SK-N-SH (cell line): Measurements from ENCODE around the gene MAX. TPM values are rescaled to one million over a fixed set of nuclear protein-coding genes. Genes with fewer than 3 reads are reported as not detected.

Experiments used
- CTCF ChIA-PET: fragments of 300-600, 350-600 bp; formaldehyde crosslinking; extraction: SDS; loops from one replicate; lab custom pipeline; 2021; lab: Yijun Ruan, JAX
- POLR2A ChIA-PET: fragments of 350-600 bp; sonication (Branson Sonifier 250); formaldehyde crosslinking; extraction: SDS; loops from one replicate; lab custom pipeline; 2020; ENCODE audit warnings: antibody characterized with exemption, inconsistent platforms; lab: Yijun Ruan, JAX
- DNase-seq: peaks from one replicate; pipeline ENCODE4 v3.0.0; 2012
- H2AFZ ChIP-seq: fragments of 200-600 bp; sonication (generic); 2 replicates; pipeline ENCODE4 v1.8.1; 2016; ENCODE audit warnings: antibody characterized with exemption, mild to moderate bottlenecking, low read depth
- H3F3A ChIP-seq: fragments of 200-600 bp; sonication (generic); replicated peaks from 2 replicates; pipeline ENCODE3; 2016; ENCODE audit warnings: antibody characterized with exemption, mild to moderate bottlenecking; ENCODE audit not compliant: insufficient read depth
- H3K27ac ChIP-seq, 2 experiments: fragments of 200-500 bp in 1 of 2; fragments of 200-600 bp in 1 of 2; sonication (Bioruptor generic) in 1 of 2; sonication (generic), shearing (Covaris generic) in 1 of 2; 2 replicates each; pipeline versions ENCODE4 v1.5.1 to v1.6.1; 2014 to 2016; ENCODE audit warnings: low read depth in 2 of 2, inconsistent platforms in 1 of 2, low read length in 1 of 2, mild to moderate bottlenecking in 1 of 2, mixed read lengths in 1 of 2
- H3K27me3 ChIP-seq: fragments of 200-600 bp; sonication (generic), shearing (Covaris generic); 2 replicates; pipeline ENCODE4 v1.6.1; 2016; ENCODE audit warnings: mixed run types; ENCODE audit not compliant: insufficient read depth
- H3K36me3 ChIP-seq, 2 experiments: fragments of 200-500 bp in 1 of 2; fragments of 200-600 bp in 1 of 2; sonication (Bioruptor generic) in 1 of 2; sonication (generic) in 1 of 2; replicated peaks in 1 of 2; 2 replicates each; pipeline versions ENCODE3 to v1.5.1; 2014 to 2016; ENCODE audit warnings: low read length in 1 of 2, mild to moderate bottlenecking in 1 of 2; ENCODE audit not compliant: insufficient read depth in 2 of 2, control insufficient read depth in 1 of 2
- H3K4me1 ChIP-seq, 2 experiments: fragments of 200-500 bp in 1 of 2; fragments of 200-600 bp in 1 of 2; sonication (Bioruptor generic) in 1 of 2; sonication (generic), shearing (Covaris generic) in 1 of 2; 2 replicates each; pipeline versions ENCODE4 v1.5.1 to v1.6.1; 2014 to 2016; ENCODE audit warnings: low read depth in 1 of 2, low read length in 1 of 2, mixed run types in 1 of 2; ENCODE audit not compliant: insufficient read depth in 2 of 2, control insufficient read depth in 1 of 2
- H3K4me2 ChIP-seq: fragments of 200-600 bp; sonication (generic), shearing (Covaris generic); 2 replicates; pipeline ENCODE4 v1.6.1; 2017; ENCODE audit warnings: mixed run types
- H3K4me3 ChIP-seq, 2 experiments: fragments of 200-500 bp in 1 of 2; fragments of 200-600 bp in 1 of 2; sonication (Bioruptor generic) in 1 of 2; sonication (generic), shearing (Covaris generic) in 1 of 2; 2 replicates each; pipeline versions ENCODE4 v1.5.1 to v1.8.1; 2014 to 2016; ENCODE audit warnings: low read depth in 2 of 2, inconsistent platforms in 1 of 2, low read length in 1 of 2, mild to moderate bottlenecking in 1 of 2, mixed read lengths in 1 of 2, moderate library complexity in 1 of 2
- H3K79me2 ChIP-seq: fragments of 200-600 bp; sonication (generic); 2 replicates; pipeline ENCODE4 v1.8.1; 2017; ENCODE audit warnings: mild to moderate bottlenecking; ENCODE audit not compliant: insufficient read depth
- H3K9ac ChIP-seq: fragments of 200-600 bp; sonication (generic); 2 replicates; pipeline ENCODE4 v1.6.1; 2017; ENCODE audit warnings: mixed run types
- H3K9me2 ChIP-seq: fragments of 200-600 bp; sonication (generic); 2 replicates; pipeline ENCODE4 v1.6.1; 2017; ENCODE audit warnings: mixed run types
- H3K9me3 ChIP-seq: fragments of 200-600 bp; sonication (generic); 2 replicates; pipeline ENCODE4 v1.6.1; 2017; ENCODE audit warnings: mixed run types, mild to moderate bottlenecking, moderate library complexity
- H4K20me1 ChIP-seq: fragments of 200-600 bp; sonication (generic); 2 replicates; pipeline ENCODE4 v1.6.1; 2017; ENCODE audit warnings: mild to moderate bottlenecking, mixed run types; ENCODE audit not compliant: insufficient read depth
- CHD2 ChIP-seq: fragments of 150-350 bp; IDR thresholded peaks from 2 replicates; pipeline ENCODE4 v1.6.1; 2018; ENCODE audit warnings: low read length; ENCODE audit not compliant: partially characterized antibody
- CTCF ChIP-seq: fragments of 200-600 bp; sonication (generic); IDR thresholded peaks from 2 replicates; pipeline ENCODE4 v1.6.1; 2017; ENCODE audit warnings: antibody characterized with exemption, mild to moderate bottlenecking, moderate library complexity
- EZH2phosphoT487 ChIP-seq: fragments of 200-600 bp; sonication (generic); IDR thresholded peaks from 2 replicates; pipeline ENCODE4 v1.6.1; 2017; ENCODE audit warnings: low read depth, mixed run types, mild to moderate bottlenecking, antibody characterized with exemption, moderate library complexity, borderline replicate concordance
- FOXJ3 ChIP-seq: sonication (generic); formaldehyde crosslinking; IDR thresholded peaks from 2 replicates; pipeline ENCODE4 v1.5.1; 2020; ENCODE audit warnings: mild to moderate bottlenecking, missing genetic modification reagents
- FOXM1 ChIP-seq: IDR thresholded peaks from 2 replicates; pipeline ENCODE4 v1.4.0; 2012; ENCODE audit warnings: low read depth, mild to moderate bottlenecking
- GABPA ChIP-seq: IDR thresholded peaks from 2 replicates; pipeline ENCODE4 v1.4.0; 2012; ENCODE audit warnings: low read depth, mild to moderate bottlenecking
- GATA2 ChIP-seq: sonication (generic); formaldehyde crosslinking; IDR thresholded peaks from 2 replicates; pipeline ENCODE4 v1.5.0; 2020; ENCODE audit warnings: mild to moderate bottlenecking, missing genetic modification reagents
- MAX ChIP-seq: IDR thresholded peaks from 2 replicates; pipeline ENCODE4 v1.4.0; 2012; ENCODE audit warnings: low read depth
- MEF2A ChIP-seq: IDR thresholded peaks from 2 replicates; pipeline ENCODE4 v1.4.0; 2012; ENCODE audit warnings: low read depth, borderline replicate concordance
- MXI1 ChIP-seq: IDR thresholded peaks from 2 replicates; pipeline ENCODE4 v1.6.1; 2012; ENCODE audit warnings: mild to moderate bottlenecking, low read depth, low read length, improper control_type of control experiment
- NRF1 ChIP-seq: IDR thresholded peaks from 2 replicates; pipeline ENCODE4 v1.6.1; 2012; ENCODE audit warnings: low read depth, mild to moderate bottlenecking, low read length
- RCOR1 ChIP-seq: fragments of 150-350 bp; IDR thresholded peaks from 2 replicates; pipeline ENCODE4 v1.6.1; 2017; ENCODE audit warnings: antibody characterized with exemption, low read length
- RFX5 ChIP-seq: IDR thresholded peaks from 2 replicates; pipeline ENCODE4 v1.6.1; 2012; ENCODE audit warnings: mild to moderate bottlenecking, improper control_type of control experiment, low read length
- RXRA ChIP-seq: IDR thresholded peaks from 2 replicates; pipeline ENCODE4 v1.4.0; 2012; ENCODE audit warnings: low read depth, mild to moderate bottlenecking, borderline replicate concordance
- TCF12 ChIP-seq: IDR thresholded peaks from 2 replicates; pipeline ENCODE4 v1.4.0; 2012
- USF1 ChIP-seq: IDR thresholded peaks from 2 replicates; pipeline ENCODE4 v1.4.0; 2012; ENCODE audit warnings: low read depth, borderline replicate concordance
- ZBTB33 ChIP-seq: IDR thresholded peaks from 2 replicates; pipeline ENCODE4 v1.4.0; 2012; ENCODE audit warnings: low read depth, borderline replicate concordance
- WGBS: methylation state at CpG from one replicate; pipeline ENCODE4 v1.1.6; 2017; ENCODE audit warnings: low lambda C conversion rate; 5-methylcytosine and 5-hydroxymethylcytosine counted together
- polyA plus RNA-seq, 3 experiments: library from polyadenylated mRNA; depleted of rRNA; stranded (reverse); fragments of >200 nt; gene quantifications; 2 replicates each; pipeline ENCODE4 v1.2.3, GENCODE V29; 2012

Gene MAX
- polyA plus RNA-seq, 1 of the 3 experiments (the other 2 are of a cell fraction): 103 TPM

- Histone ChIP-seq H3K36me3 (no peaks in the 10 kb centered on the region), H3K79me2 (no peaks in the 10 kb centered on the region), H3K4me2 (no peak overlapping the region), H3K9ac (no peak overlapping the region), H3F3A (no peaks in the 10 kb centered on the region), H3K9me2 (no peaks in the 10 kb centered on the region), H3K4me1 (no peaks in the 10 kb centered on the region), H3K27ac (no peak overlapping the region), H4K20me1 (no peaks in the 10 kb centered on the region), H3K9me3 (no peaks in the 10 kb centered on the region), H3K27me3 (no peaks in the 10 kb centered on the region), H2AFZ (no peak overlapping the region), H3K4me3 (no peak overlapping the region)
- POLR2A ChIA-PET: no interaction called here
- DNase-seq: no peak
- 82% methylated on average over 9 of the region's 9 CpGs for WGBS
- TF ChIP-seq CTCF (no peak), MEF2A (no peak), CHD2 (no peak), TCF12 (no peak), FOXM1 (no peak), FOXJ3 (CRISPR knock-in tag) (no peak), GABPA (no peak), EZH2phosphoT487 (no peak), MAX (no peak), RXRA (no peak), RFX5 (no peak), NRF1 (no peak), ZBTB33 (no peak), RCOR1 (no peak), GATA2 (no peak), MXI1 (no peak), USF1 (no peak)
- CTCF ChIA-PET: no interaction called here
Measured at GRCh38 chr14:65115615-65116014, 13.3 kb upstream of the MAX start.
